ENCODE measurements around the gene CAPRIN2. TPM values are rescaled to one million over a fixed set of nuclear protein-coding genes. Genes with fewer than 3 reads are reported as not detected.

The CAPRIN2 gene
- total RNA-seq, 3 donors from 2014 or later, result 5.0 to 5.5 (median 5.3) TPM

GRCh38 chr12:30752255-30752654 lies 2.5 kb downstream of the CAPRIN2 start:
- Mint-ChIP-seq H3K4me3 (no peak overlapping the region), H3K9me3 (no peaks in the 10 kb centered on the region)
- no peak for ATAC-seq

GRCh38 chr12:30748147-30748546 lies 6.6 kb downstream of the CAPRIN2 start:
- DNase-seq (no peak), ATAC-seq (no peak)
- H3K27me3 Mint-ChIP-seq (ENCODE audit: low read depth), result no peaks in the 10 kb centered on the region
- H3K4me1 Mint-ChIP-seq (ENCODE audit: low read depth), result peaks cover 23% of the 10 kb centered on the region
- no peaks in the 10 kb centered on the region for H3K9me3 Mint-ChIP-seq
- peaks cover 30% of the 10 kb centered on the region for H3K36me3 Mint-ChIP-seq (ENCODE audit: insufficient read depth)
- no peak overlapping the region for H3K4me3 Mint-ChIP-seq

More at GRCh38 chr12:30752255-30752654, 2.5 kb downstream of the CAPRIN2 start:
- DNase-seq, result no peak
- Mint-ChIP-seq H3K4me1 (ENCODE audit: low read depth) (peaks cover 37% of the 10 kb centered on the region), H3K27me3 (ENCODE audit: low read depth) (no peaks in the 10 kb centered on the region), H3K36me3 (ENCODE audit: insufficient read depth) (peaks cover 20% of the 10 kb centered on the region)

- H3K4me1 Mint-ChIP-seq (ENCODE audit: low read depth), result peaks cover 20% of the 10 kb centered on the region
Observed at GRCh38 chr12:30746190-30746589, 8.6 kb downstream of the CAPRIN2 start.

GRCh38 chr12:30744321-30744720 lies 10.4 kb downstream of the CAPRIN2 start:
- no peak for ATAC-seq
- DNase-seq, result no peak
- H3K4me3 Mint-ChIP-seq, result no peak overlapping the region

More at GRCh38 chr12:30746190-30746589, 8.6 kb downstream of the CAPRIN2 start:
- no peak overlapping the region for H3K4me3 Mint-ChIP-seq
- ATAC-seq (no peak), DNase-seq (no peak)
- peaks cover 30% of the 10 kb centered on the region for H3K36me3 Mint-ChIP-seq (ENCODE audit: insufficient read depth)
- H3K27me3 Mint-ChIP-seq (ENCODE audit: low read depth), result no peaks in the 10 kb centered on the region
- no peaks in the 10 kb centered on the region for H3K9me3 Mint-ChIP-seq

GRCh38 chr12:30740274-30740673 lies 14.5 kb downstream of the CAPRIN2 start:
- no peaks in the 10 kb centered on the region for H3K9me3 Mint-ChIP-seq
- no peaks in the 10 kb centered on the region for H3K27me3 Mint-ChIP-seq (ENCODE audit: low read depth)

More at GRCh38 chr12:30744321-30744720, 10.4 kb downstream of the CAPRIN2 start:
- no peaks in the 10 kb centered on the region for H3K9me3 Mint-ChIP-seq
- no peaks in the 10 kb centered on the region for H3K27me3 Mint-ChIP-seq (ENCODE audit: low read depth)
- peaks cover 28% of the 10 kb centered on the region for H3K36me3 Mint-ChIP-seq (ENCODE audit: insufficient read depth)
- peaks cover 13% of the 10 kb centered on the region for H3K4me1 Mint-ChIP-seq (ENCODE audit: low read depth)

GRCh38 chr12:30739020-30739419 lies 15.7 kb downstream of the CAPRIN2 start:
- H3K27me3 Mint-ChIP-seq (ENCODE audit: low read depth), result no peaks in the 10 kb centered on the region

More at GRCh38 chr12:30740274-30740673, 14.5 kb downstream of the CAPRIN2 start:
- Mint-ChIP-seq H3K36me3 (ENCODE audit: insufficient read depth) (peaks cover 24% of the 10 kb centered on the region), H3K4me1 (ENCODE audit: low read depth) (peaks cover 2% of the 10 kb centered on the region), H3K4me3 (no peak overlapping the region)
- no peak for ATAC-seq
- no peak for DNase-seq

GRCh38 chr12:30732954-30733637 lies 21.7 kb downstream of the CAPRIN2 start:
- DNase-seq (no peak), ATAC-seq (no peak)
- H3K4me3 Mint-ChIP-seq, result no peak overlapping the region
- no peaks in the 10 kb centered on the region for H3K4me1 Mint-ChIP-seq (ENCODE audit: low read depth)
- no peaks in the 10 kb centered on the region for H3K27me3 Mint-ChIP-seq (ENCODE audit: low read depth)
- H3K36me3 Mint-ChIP-seq (ENCODE audit: insufficient read depth), result peaks cover 36% of the 10 kb centered on the region
- H3K9me3 Mint-ChIP-seq, result no peaks in the 10 kb centered on the region

More at GRCh38 chr12:30739020-30739419, 15.7 kb downstream of the CAPRIN2 start:
- peaks cover 30% of the 10 kb centered on the region for H3K36me3 Mint-ChIP-seq (ENCODE audit: insufficient read depth)
- DNase-seq, result no peak
- H3K9me3 Mint-ChIP-seq, result no peaks in the 10 kb centered on the region
- H3K4me1 Mint-ChIP-seq (ENCODE audit: low read depth), result peaks cover 2% of the 10 kb centered on the region
- no peak for ATAC-seq
- no peak overlapping the region for H3K4me3 Mint-ChIP-seq

GRCh38 chr12:30730011-30730410 lies 24.7 kb downstream of the CAPRIN2 start:
- no peak for ATAC-seq
- Mint-ChIP-seq H3K27me3 (ENCODE audit: low read depth) (no peaks in the 10 kb centered on the region), H3K4me1 (ENCODE audit: low read depth) (no peaks in the 10 kb centered on the region), H3K4me3 (no peak overlapping the region), H3K36me3 (ENCODE audit: insufficient read depth) (peaks cover 35% of the 10 kb centered on the region), H3K9me3 (no peaks in the 10 kb centered on the region)
- DNase-seq, result no peak

- DNase-seq (no peak), ATAC-seq (no peak)
- peaks cover 31% of the 10 kb centered on the region for H3K36me3 Mint-ChIP-seq (ENCODE audit: insufficient read depth)
- no peaks in the 10 kb centered on the region for H3K4me1 Mint-ChIP-seq (ENCODE audit: low read depth)
- H3K27me3 Mint-ChIP-seq (ENCODE audit: low read depth), result no peaks in the 10 kb centered on the region
- H3K9me3 Mint-ChIP-seq, result no peaks in the 10 kb centered on the region
- H3K4me3 Mint-ChIP-seq, result no peak overlapping the region
Observed at GRCh38 chr12:30729547-30729946, 25.2 kb downstream of the CAPRIN2 start.

- Mint-ChIP-seq H3K36me3 (ENCODE audit: insufficient read depth) (peaks cover 36% of the 10 kb centered on the region), H3K27me3 (ENCODE audit: low read depth) (no peaks in the 10 kb centered on the region), H3K4me3 (no peak overlapping the region), H3K4me1 (ENCODE audit: low read depth) (no peaks in the 10 kb centered on the region), H3K9me3 (no peaks in the 10 kb centered on the region)
- no peak for DNase-seq
- no peak for ATAC-seq
Observed at GRCh38 chr12:30726647-30727046, 28.1 kb downstream of the CAPRIN2 start.

GRCh38 chr12:30725739-30726138 lies 29.0 kb downstream of the CAPRIN2 start:
- Mint-ChIP-seq H3K36me3 (ENCODE audit: insufficient read depth) (peaks cover 39% of the 10 kb centered on the region), H3K9me3 (no peaks in the 10 kb centered on the region), H3K27me3 (ENCODE audit: low read depth) (no peaks in the 10 kb centered on the region), H3K4me1 (ENCODE audit: low read depth) (no peaks in the 10 kb centered on the region), H3K4me3 (no peak overlapping the region)
- ATAC-seq (no peak), DNase-seq (no peak)

- DNase-seq (no peak), ATAC-seq (no peak)
- Mint-ChIP-seq H3K27me3 (ENCODE audit: low read depth) (no peaks in the 10 kb centered on the region), H3K9me3 (no peaks in the 10 kb centered on the region), H3K4me1 (ENCODE audit: low read depth) (no peaks in the 10 kb centered on the region), H3K4me3 (no peak overlapping the region), H3K36me3 (ENCODE audit: insufficient read depth) (peaks cover 43% of the 10 kb centered on the region)
Observed at GRCh38 chr12:30719060-30719459, 35.7 kb downstream of the CAPRIN2 start.

- Mint-ChIP-seq H3K36me3 (ENCODE audit: insufficient read depth) (peaks cover 16% of the 10 kb centered on the region), H3K4me1 (ENCODE audit: low read depth) (no peaks in the 10 kb centered on the region), H3K9me3 (no peaks in the 10 kb centered on the region), H3K4me3 (no peak overlapping the region), H3K27me3 (ENCODE audit: low read depth) (no peaks in the 10 kb centered on the region)
- DNase-seq (no peak), ATAC-seq (no peak)
Observed at GRCh38 chr12:30707613-30708342, 47.0 kb downstream of the CAPRIN2 start.

- ATAC-seq, result no peak
- DNase-seq, result no peak
- Mint-ChIP-seq H3K36me3 (ENCODE audit: insufficient read depth) (peaks cover 13% of the 10 kb centered on the region), H3K4me3 (no peak overlapping the region), H3K27me3 (ENCODE audit: low read depth) (no peaks in the 10 kb centered on the region), H3K9me3 (no peaks in the 10 kb centered on the region), H3K4me1 (ENCODE audit: low read depth) (no peaks in the 10 kb centered on the region)
Observed at GRCh38 chr12:30706476-30706875, 48.3 kb downstream of the CAPRIN2 start.

GRCh38 chr12:30701056-30701455 lies 53.7 kb downstream of the CAPRIN2 start:
- DNase-seq (no peak), ATAC-seq (no peak)
- Mint-ChIP-seq H3K27me3 (ENCODE audit: low read depth) (no peaks in the 10 kb centered on the region), H3K9me3 (no peaks in the 10 kb centered on the region), H3K4me1 (ENCODE audit: low read depth) (peaks cover 5% of the 10 kb centered on the region), H3K4me3 (no peak overlapping the region), H3K36me3 (ENCODE audit: insufficient read depth) (no peaks in the 10 kb centered on the region)

Data from activated T-cell treated with anti-CD3 and anti-CD28 coated beads, Interleukin-2, amount 50 U/mL, for 4 hours (primary cell).